Smooth muscle cell (in vitro differentiated cells): ENCODE results near the gene PCDHGA8. TPM values are rescaled to one million over a fixed set of nuclear protein-coding genes. Genes with fewer than 3 reads are reported as not detected.
"Not testable (repeated sequence)": the region's sequence is repeated elsewhere in the genome, so short reads cannot be mapped to it uniquely, and the experiment has no call there.

Experiments
- DNase-seq: peaks from one replicate; lab custom pipeline; 2025; ENCODE audit not compliant: unreplicated experiment; lab: John Stamatoyannopoulos, UW
- H2AFZ ChIP-seq: fragments of 200-600 bp; sonication (generic); 2 replicates; pipeline ENCODE4 v1.6.0; 2016; ENCODE audit warnings: antibody characterized with exemption, low read depth, mild to moderate bottlenecking
- H3F3A ChIP-seq: fragments of 200-600 bp; sonication (generic); 2 replicates; pipeline ENCODE4 v1.6.0; 2017; ENCODE audit warnings: antibody characterized with exemption, low read depth
- H3K27ac ChIP-seq: fragments of 200-600 bp; sonication (generic); 2 replicates; pipeline ENCODE4 v1.5.1; 2016; ENCODE audit warnings: low read depth, mild to moderate bottlenecking
- H3K27me3 ChIP-seq: fragments of 200-600 bp; sonication (generic); 2 replicates; pipeline ENCODE4 v1.6.1; 2016; ENCODE audit warnings: low read depth, mild to moderate bottlenecking
- H3K36me3 ChIP-seq: fragments of 200-600 bp; sonication (generic); 2 replicates; pipeline ENCODE4 v1.5.1; 2016; ENCODE audit warnings: low read depth
- H3K4me1 ChIP-seq: fragments of 200-600 bp; sonication (generic); 2 replicates; pipeline ENCODE4 v1.5.1; 2016; ENCODE audit warnings: low read depth
- H3K4me2 ChIP-seq: fragments of 200-600 bp; sonication (generic); 2 replicates; pipeline ENCODE4 v1.6.0; 2016; ENCODE audit warnings: mild to moderate bottlenecking
- H3K4me3 ChIP-seq: fragments of 200-600 bp; sonication (generic); 2 replicates; pipeline ENCODE4 v1.5.1; 2016; ENCODE audit warnings: mild to moderate bottlenecking
- H3K79me2 ChIP-seq: fragments of 200-600 bp; sonication (generic); 2 replicates; pipeline ENCODE4 v1.6.0; 2016; ENCODE audit warnings: low read depth, mild to moderate bottlenecking
- H3K9ac ChIP-seq: fragments of 200-600 bp; sonication (generic); 2 replicates; pipeline ENCODE4 v1.6.0; 2016; ENCODE audit warnings: low read depth
- H3K9me3 ChIP-seq: fragments of 200-600 bp; sonication (generic); replicated peaks from 2 replicates; pipeline ENCODE4 v1.5.1; 2016; ENCODE audit warnings: low read depth
- H4K20me1 ChIP-seq: fragments of 200-600 bp; sonication (generic); 2 replicates; pipeline ENCODE4 v1.6.0; 2016; ENCODE audit warnings: low read depth
- CTCF ChIP-seq: fragments of 200-600 bp; sonication (generic); IDR thresholded peaks from 2 replicates; pipeline ENCODE4 v1.5.1; 2017; ENCODE audit warnings: borderline replicate concordance, mild to moderate bottlenecking, antibody characterized with exemption; ENCODE audit not compliant: insufficient read depth, poor library complexity, severe bottlenecking
- WGBS: methylation state at CpG from one replicate; pipeline ENCODE4 v1.1.7; 2016; ENCODE audit warnings: low lambda C conversion rate; 5-methylcytosine and 5-hydroxymethylcytosine counted together
- polyA plus RNA-seq: library from polyadenylated mRNA; unstranded; fragments of >200 nt; fragmentation: Nextera tagmentation; extraction: Ambion mirVana; gene quantifications from 2 replicates; pipeline ENCODE4 v1.2.1, GENCODE V29; 2016
- total RNA-seq: library from RNA; depleted of rRNA; stranded (reverse); fragments of >200 nt; gene quantifications from 2 replicates; pipeline ENCODE4 v1.2.3, GENCODE V29; 2014

The PCDHGA8 gene
- total and polyA plus RNA-seq, 2 experiments from 2014 or later = 0.25 to 3.2 TPM

GRCh38 chr5:141389153-141390042 is 3.0 kb upstream of the PCDHGA8 start:
- WGBS = 98% methylated on average over 68 of the region's 77 CpGs
- H4K20me1 ChIP-seq = no peaks in the 10 kb centered on the region
- H3K36me3 ChIP-seq = peaks cover 34% of the 10 kb centered on the region
- H3K4me3 ChIP-seq = peak overlapping the region; percentile 35
- H3K4me2 ChIP-seq = no peak overlapping the region
- no peaks in the 10 kb centered on the region for H3K27me3 ChIP-seq
- no peaks in the 10 kb centered on the region for H3F3A ChIP-seq
- H3K9ac ChIP-seq = no peak overlapping the region
- DNase-seq = no peak
- no peaks in the 10 kb centered on the region for H3K4me1 ChIP-seq
- H3K79me2 ChIP-seq = peaks cover 11% of the 10 kb centered on the region
- H3K27ac ChIP-seq = no peak overlapping the region
- no peak for TF ChIP-seq CTCF
- H2AFZ ChIP-seq = no peak overlapping the region
- H3K9me3 ChIP-seq = peaks cover 49% of the 10 kb centered on the region

- Histone ChIP-seq H3K4me3 (no peak overlapping the region), H3K9ac (no peak overlapping the region), H3K4me2 (no peak overlapping the region), H3F3A (no peaks in the 10 kb centered on the region), H3K36me3 (peaks cover 37% of the 10 kb centered on the region), H3K4me1 (no peaks in the 10 kb centered on the region), H4K20me1 (no peaks in the 10 kb centered on the region), H3K27me3 (no peaks in the 10 kb centered on the region), H2AFZ (no peak overlapping the region), H3K79me2 (peaks cover 15% of the 10 kb centered on the region), H3K9me3 (peaks cover 52% of the 10 kb centered on the region), H3K27ac (no peak overlapping the region)
- DNase-seq = no peak
- no peak for TF ChIP-seq CTCF
- 96% methylated on average over 21 of the region's 21 CpGs for WGBS
Observed at GRCh38 chr5:141393267-141393666, 834 bp downstream of the PCDHGA8 start.

GRCh38 chr5:141394401-141395187 is 2.2 kb downstream of the PCDHGA8 start:
- WGBS = 98% methylated on average over 45 of the region's 53 CpGs
- H3K9ac ChIP-seq = not testable (repeated sequence)
- H3K9me3 ChIP-seq = peaks cover 51% of the 10 kb centered on the region

GRCh38 chr5:141397756-141398551 is 5.5 kb downstream of the PCDHGA8 start, which contains the start of gene PCDHGB5:
PCDHGB5 (plus strand) TSS chr5:141397947; CDS start chr5:141398128, 181 bp downstream.
- H3K9me3 ChIP-seq = peaks cover 31% of the 10 kb centered on the region
- H3K27ac ChIP-seq, H3K4me1 ChIP-seq, H3K9ac ChIP-seq, H3K79me2 ChIP-seq, H3K4me3 ChIP-seq, H3K36me3 ChIP-seq, H4K20me1 ChIP-seq, DNase-seq, H2AFZ ChIP-seq, H3F3A ChIP-seq, H3K4me2 ChIP-seq, H3K27me3 ChIP-seq: not testable (repeated sequence)
- WGBS = 83% methylated on average over 26 of the region's 43 CpGs

More at GRCh38 chr5:141394401-141395187, 2.2 kb downstream of the PCDHGA8 start:
- H3K27me3 ChIP-seq, H3K4me1 ChIP-seq, H3F3A ChIP-seq, H3K27ac ChIP-seq, H3K4me2 ChIP-seq, H4K20me1 ChIP-seq, H3K4me3 ChIP-seq, H2AFZ ChIP-seq, DNase-seq: not testable (repeated sequence)
- peaks cover 15% of the 10 kb centered on the region for H3K79me2 ChIP-seq
- peaks cover 37% of the 10 kb centered on the region for H3K36me3 ChIP-seq
